ENCODE results near the gene GPR37. TPM values are rescaled to one million over a fixed set of nuclear protein-coding genes. Genes with fewer than 3 reads are reported as not detected.

GPR37 gene
- total RNA-seq, 1 experiment from 2014 or later = 7.5 TPM

DNA sequence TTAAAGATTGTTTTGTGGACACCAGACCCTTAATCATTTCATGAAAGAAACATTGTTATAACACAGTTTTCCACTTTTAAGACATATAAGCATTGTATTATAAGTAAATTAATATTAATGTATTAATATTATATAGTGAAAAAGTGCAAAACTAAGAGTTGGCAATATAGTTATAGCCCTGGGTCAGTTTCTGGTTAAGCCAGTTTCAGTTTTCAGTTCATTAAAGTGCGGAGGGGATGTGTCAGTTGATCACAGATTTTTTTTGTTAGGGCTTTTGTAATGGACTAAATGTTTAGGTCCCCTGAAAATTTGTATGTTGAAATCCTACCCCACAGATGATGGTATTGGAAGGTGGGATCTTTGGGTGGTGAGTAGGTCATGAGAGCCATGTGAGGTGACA is 45.7 kb upstream of the GPR37 start:
- CTCF ChIA-PET = no interaction called here
- no TSS peak for BruUV-seq (replicated peaks)
- no peaks in the 10 kb centered on the region for H3K4me1 Mint-ChIP-seq (ENCODE audit: low read depth, unreplicated experiment)

GRCh38 chr7:124810605-124811004 is 45.0 kb upstream of the GPR37 start:
- H3K4me1 Mint-ChIP-seq (ENCODE audit: low read depth, unreplicated experiment) = no peaks in the 10 kb centered on the region
- no peak for DNase-seq
- TF ChIP-seq, protein P1, sequence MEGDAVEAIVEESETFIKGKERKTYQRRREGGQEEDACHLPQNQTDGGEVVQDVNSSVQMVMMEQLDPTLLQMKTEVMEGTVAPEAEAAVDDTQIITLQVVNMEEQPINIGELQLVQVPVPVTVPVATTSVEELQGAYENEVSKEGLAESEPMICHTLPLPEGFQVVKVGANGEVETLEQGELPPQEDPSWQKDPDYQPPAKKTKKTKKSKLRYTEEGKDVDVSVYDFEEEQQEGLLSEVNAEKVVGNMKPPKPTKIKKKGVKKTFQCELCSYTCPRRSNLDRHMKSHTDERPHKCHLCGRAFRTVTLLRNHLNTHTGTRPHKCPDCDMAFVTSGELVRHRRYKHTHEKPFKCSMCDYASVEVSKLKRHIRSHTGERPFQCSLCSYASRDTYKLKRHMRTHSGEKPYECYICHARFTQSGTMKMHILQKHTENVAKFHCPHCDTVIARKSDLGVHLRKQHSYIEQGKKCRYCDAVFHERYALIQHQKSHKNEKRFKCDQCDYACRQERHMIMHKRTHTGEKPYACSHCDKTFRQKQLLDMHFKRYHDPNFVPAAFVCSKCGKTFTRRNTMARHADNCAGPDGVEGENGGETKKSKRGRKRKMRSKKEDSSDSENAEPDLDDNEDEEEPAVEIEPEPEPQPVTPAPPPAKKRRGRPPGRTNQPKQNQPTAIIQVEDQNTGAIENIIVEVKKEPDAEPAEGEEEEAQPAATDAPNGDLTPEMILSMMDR (IDR thresholded peaks at IDR 0.05; ENCODE audit: unreplicated experiment) = no peak
- no peaks in the 10 kb centered on the region for H3K27me3 Mint-ChIP-seq (ENCODE audit: unreplicated experiment)
- no peaks in the 10 kb centered on the region for H3K36me3 Mint-ChIP-seq (ENCODE audit: insufficient read depth, unreplicated experiment)
- intact Hi-C loops (cut with micrococcal nuclease; ENCODE audit: unreplicated experiment) = no loop called here
- no TSS peak for BruUV-seq (replicated peaks)
- CTCF ChIA-PET = interaction anchor here (0.6 kb wide), 1 partner anchor 456 kb away, joined by 3 read pairs; no protein-coding TSS in a partner anchor
- H3K9me3 Mint-ChIP-seq (ENCODE audit: low read depth, unreplicated experiment) = no peaks in the 10 kb centered on the region
- H3K4me3 Mint-ChIP-seq (ENCODE audit: low read depth, unreplicated experiment) = no peak overlapping the region
- H3K27ac Mint-ChIP-seq (ENCODE audit: unreplicated experiment) = no peak overlapping the region

More for the DNA sequence above, 45.7 kb upstream of the GPR37 start:
- no peak for DNase-seq
- Mint-ChIP-seq H3K27ac (ENCODE audit: unreplicated experiment) (no peak overlapping the region), H3K27me3 (ENCODE audit: unreplicated experiment) (no peaks in the 10 kb centered on the region), H3K9me3 (ENCODE audit: low read depth, unreplicated experiment) (no peaks in the 10 kb centered on the region), H3K4me3 (ENCODE audit: low read depth, unreplicated experiment) (no peak overlapping the region), H3K36me3 (ENCODE audit: insufficient read depth, unreplicated experiment) (no peaks in the 10 kb centered on the region)
- TF ChIP-seq, protein P1 (IDR thresholded peaks at IDR 0.05; ENCODE audit: unreplicated experiment) = no peak
- intact Hi-C loops (cut with micrococcal nuclease; ENCODE audit: unreplicated experiment) = no loop called here

- intact Hi-C loops (cut with micrococcal nuclease; ENCODE audit: unreplicated experiment) = no loop called here
- BruUV-seq (replicated peaks) = no TSS peak
- DNase-seq = no peak
- CTCF ChIA-PET = no interaction called here
- TF ChIP-seq, protein P1 (IDR thresholded peaks at IDR 0.05; ENCODE audit: unreplicated experiment) = no peak
- Mint-ChIP-seq H3K27ac (ENCODE audit: unreplicated experiment) (no peak overlapping the region), H3K36me3 (ENCODE audit: insufficient read depth, unreplicated experiment) (no peaks in the 10 kb centered on the region), H3K4me3 (ENCODE audit: low read depth, unreplicated experiment) (no peak overlapping the region), H3K9me3 (ENCODE audit: low read depth, unreplicated experiment) (no peaks in the 10 kb centered on the region), H3K27me3 (ENCODE audit: unreplicated experiment) (no peaks in the 10 kb centered on the region), H3K4me1 (ENCODE audit: low read depth, unreplicated experiment) (no peaks in the 10 kb centered on the region)
Observed at GRCh38 chr7:124808206-124808605, 42.6 kb upstream of the GPR37 start.

- CTCF ChIA-PET = no interaction called here
- no TSS peak for BruUV-seq (replicated peaks)
- TF ChIP-seq, protein P1 (IDR thresholded peaks at IDR 0.05; ENCODE audit: unreplicated experiment) = no peak
- Mint-ChIP-seq H3K4me1 (ENCODE audit: low read depth, unreplicated experiment) (no peaks in the 10 kb centered on the region), H3K9me3 (ENCODE audit: low read depth, unreplicated experiment) (no peaks in the 10 kb centered on the region), H3K27ac (ENCODE audit: unreplicated experiment) (no peak overlapping the region), H3K36me3 (ENCODE audit: insufficient read depth, unreplicated experiment) (no peaks in the 10 kb centered on the region), H3K27me3 (ENCODE audit: unreplicated experiment) (no peaks in the 10 kb centered on the region), H3K4me3 (ENCODE audit: low read depth, unreplicated experiment) (no peak overlapping the region)
- intact Hi-C loops (cut with micrococcal nuclease; ENCODE audit: unreplicated experiment) = no loop called here
- DNase-seq = no peak
Observed at GRCh38 chr7:124801330-124801895, 35.8 kb upstream of the GPR37 start.
